GM12891 (cell line): ENCODE measurements around the gene CCT5.

Experiments used
- DNase-seq: peaks from one replicate; pipeline ENCODE4 v3.0.0; 2011; ENCODE audit warnings: low spot score; ENCODE audit not compliant: insufficient read length
- FAIRE-seq: peaks from 2 replicates; lab custom pipeline; 2011; peaks lifted over from hg19 to GRCh38; lab: Jason Lieb, UNC
- PAX5 ChIP-seq: IDR thresholded peaks from 2 replicates; pipeline ENCODE4 v1.6.1; 2011; ENCODE audit warnings: low read length, moderate library complexity, mild to moderate bottlenecking; ENCODE audit not compliant: insufficient read depth, severe bottlenecking
- POLR2A ChIP-seq: IDR thresholded peaks from 2 replicates; pipeline ENCODE4 v1.6.1; 2011; ENCODE audit warnings: low read depth, low read length, control low read depth
- POLR2AphosphoS5 ChIP-seq: IDR thresholded peaks from 2 replicates; pipeline ENCODE4 v1.6.1; 2011; ENCODE audit warnings: low read depth, low read length, control low read depth
- POU2F2 ChIP-seq: IDR thresholded peaks from 2 replicates; pipeline ENCODE4 v1.6.1; 2011; ENCODE audit warnings: low read depth, mild to moderate bottlenecking, control low read depth, low read length, moderate library complexity
- SPI1 ChIP-seq: IDR thresholded peaks from 2 replicates; pipeline ENCODE4 v1.6.1; 2011; ENCODE audit warnings: low read depth, low read length, control low read depth
- TAF1 ChIP-seq: IDR thresholded peaks from 2 replicates; pipeline ENCODE4 v1.6.1; 2011; ENCODE audit warnings: low read depth, low read length, control low read depth

The CCT5 gene

GRCh38 chr5:10297646-10298204 lies 47.6 kb downstream of the CCT5 start:
- FAIRE-seq, result no peak
- no peak for DNase-seq
- TF ChIP-seq POU2F2 (no peak), POLR2A (no peak), POLR2AphosphoS5 (no peak)

DNA sequence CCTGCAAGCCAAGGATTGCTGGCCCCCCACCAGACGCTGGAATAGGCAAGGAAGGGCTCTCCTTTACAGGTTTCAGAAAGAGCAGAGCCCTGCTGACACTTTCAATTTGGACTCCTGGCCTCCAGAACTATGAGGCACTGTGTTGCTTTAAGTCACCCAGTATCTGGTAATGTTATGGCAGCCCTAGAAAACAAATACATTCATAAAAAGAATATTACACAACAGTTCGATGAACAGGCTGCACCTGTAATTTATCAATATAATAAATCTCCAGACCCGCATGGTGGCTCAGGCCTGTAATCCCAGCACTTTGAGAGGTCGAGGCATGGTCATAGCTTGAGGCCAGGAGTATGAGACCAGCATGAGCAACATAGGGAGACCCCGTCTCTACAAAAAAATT lies 50.2 kb downstream of the CCT5 start:
- FAIRE-seq, result no peak

GRCh38 chr5:10301266-10301665 lies 51.2 kb downstream of the CCT5 start:
- DNase-seq (no peak), FAIRE-seq (no peak)
- TF ChIP-seq POU2F2 (no peak), PAX5 (no peak), SPI1 (no peak), TAF1 (no peak), POLR2AphosphoS5 (no peak)

More for the DNA sequence above, 50.2 kb downstream of the CCT5 start:
- no peak for TF ChIP-seq POLR2AphosphoS5
- no peak for TF ChIP-seq SPI1
- TF ChIP-seq PAX5, result no peak
- no peak for TF ChIP-seq POU2F2
- no peak for TF ChIP-seq POLR2A
- TF ChIP-seq TAF1, result no peak
- DNase-seq, result no peak

DNA sequence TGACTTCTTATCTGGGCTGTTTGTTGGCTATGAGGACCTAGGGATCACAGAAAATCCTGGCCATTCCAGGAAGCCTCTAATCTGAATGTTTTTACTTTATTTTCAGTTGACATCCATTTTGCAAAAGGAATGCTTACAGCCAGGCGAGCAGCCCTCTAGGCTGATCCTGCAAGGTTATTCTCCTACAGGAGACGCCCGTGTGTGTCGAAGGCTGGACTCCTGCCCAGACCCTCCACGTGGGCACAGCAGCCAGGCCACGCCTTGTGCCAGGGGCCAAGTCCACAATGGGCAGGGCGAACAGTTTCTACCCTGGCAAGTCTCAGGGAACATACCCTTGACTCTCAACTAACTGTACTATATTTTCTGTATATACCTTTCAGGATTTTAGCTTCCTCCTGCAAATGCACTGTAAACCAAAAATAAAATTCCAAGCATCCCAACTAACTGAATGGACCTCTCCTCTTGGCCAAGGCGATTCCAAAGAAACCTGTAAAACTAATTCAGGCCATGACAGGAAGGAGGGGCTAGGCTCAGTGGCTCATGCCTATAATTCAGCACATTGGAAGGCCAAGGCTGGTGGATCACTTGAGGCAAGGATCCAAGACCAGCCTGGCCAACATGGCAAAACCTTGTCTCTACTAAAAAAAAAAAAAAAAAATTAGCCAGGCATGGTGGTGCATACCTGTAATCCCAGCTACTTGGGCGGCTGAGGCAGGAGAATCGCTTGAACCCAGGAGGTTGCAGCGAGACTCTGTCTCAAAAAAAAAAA lies 51.9 kb downstream of the CCT5 start:
- DNase-seq (no peak), FAIRE-seq (no peak)
- TF ChIP-seq POLR2AphosphoS5, result no peak

GRCh38 chr5:10303201-10303600 lies 53.1 kb downstream of the CCT5 start:
- FAIRE-seq (no peak), DNase-seq (no peak)
- TF ChIP-seq POLR2AphosphoS5, result no peak
- TF ChIP-seq TAF1, result no peak
- no peak for TF ChIP-seq SPI1
- TF ChIP-seq PAX5, result no peak
- TF ChIP-seq POU2F2, result no peak
- TF ChIP-seq POLR2A, result no peak

DNA sequence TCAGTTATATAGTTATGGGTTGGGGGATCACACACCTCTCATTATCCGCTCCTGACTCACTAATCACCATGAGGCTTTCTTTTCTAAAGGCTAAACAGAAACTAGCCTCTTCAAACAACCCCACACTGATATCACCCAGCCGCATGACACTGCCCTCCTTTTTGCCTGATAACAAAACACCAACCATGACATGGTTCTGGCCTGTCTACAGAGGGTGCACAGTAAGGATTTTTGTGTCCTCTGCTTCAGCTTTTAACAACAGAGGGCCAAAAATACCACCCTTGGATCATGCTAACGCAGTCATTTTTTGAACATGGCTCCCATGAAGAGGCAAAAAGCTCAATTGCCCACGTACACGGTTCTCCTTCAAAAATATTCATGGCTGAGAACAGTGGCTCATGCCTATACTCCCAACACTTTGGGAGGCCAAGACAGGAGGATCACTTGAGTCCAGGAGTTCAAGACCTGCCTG lies 53.7 kb downstream of the CCT5 start:
- no peak for DNase-seq
- TF ChIP-seq POU2F2 (no peak), POLR2AphosphoS5 (no peak), SPI1 (no peak), POLR2A (no peak), TAF1 (no peak), PAX5 (no peak)

GRCh38 chr5:10304932-10305331 lies 54.9 kb downstream of the CCT5 start:
- FAIRE-seq (no peak), DNase-seq (no peak)
- TF ChIP-seq POLR2A, result no peak
- no peak for TF ChIP-seq POU2F2
- TF ChIP-seq POLR2AphosphoS5, result no peak
- no peak for TF ChIP-seq TAF1
- TF ChIP-seq PAX5, result no peak
- TF ChIP-seq SPI1, result no peak

More for the DNA sequence above, 53.7 kb downstream of the CCT5 start:
- no peak for FAIRE-seq

- no peak for DNase-seq
- no peak for FAIRE-seq
- TF ChIP-seq POLR2A (no peak), POU2F2 (no peak), TAF1 (no peak), SPI1 (no peak)
Observed at GRCh38 chr5:10306114-10306513, 56.0 kb downstream of the CCT5 start.

DNA sequence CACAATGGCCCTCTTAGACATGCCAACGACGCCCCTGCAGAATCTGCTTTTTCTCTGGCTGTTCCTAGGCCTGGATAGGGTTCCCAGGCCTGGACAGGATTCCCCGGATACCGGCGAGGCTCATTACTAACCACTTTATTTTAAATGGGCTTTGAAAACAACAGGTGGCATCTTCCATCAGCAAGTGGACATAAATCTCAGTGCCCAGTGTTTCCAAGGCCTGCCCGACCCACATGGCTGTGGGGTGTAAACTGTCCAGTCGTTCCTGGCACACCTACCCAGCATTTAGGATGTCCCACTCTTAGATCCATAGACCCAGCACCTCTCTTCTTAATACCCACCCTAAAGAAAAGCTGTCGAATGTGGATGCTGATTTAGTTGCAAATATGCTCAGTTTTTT lies 56.7 kb downstream of the CCT5 start:
- FAIRE-seq (no peak), DNase-seq (no peak)
- no peak for TF ChIP-seq POLR2A
- no peak for TF ChIP-seq SPI1
- TF ChIP-seq POLR2AphosphoS5, result no peak
- no peak for TF ChIP-seq TAF1
- TF ChIP-seq POU2F2, result no peak
- TF ChIP-seq PAX5, result no peak
